HG03460 (cell line): ENCODE data around the gene KLF1.

Experiments used
- ATAC-seq: cut with Tn5 transposase; IDR thresholded peaks from one replicate; pipeline ENCODE4 v1.9.1; 2021; ENCODE audit not compliant: unreplicated experiment

The KLF1 gene

DNA sequence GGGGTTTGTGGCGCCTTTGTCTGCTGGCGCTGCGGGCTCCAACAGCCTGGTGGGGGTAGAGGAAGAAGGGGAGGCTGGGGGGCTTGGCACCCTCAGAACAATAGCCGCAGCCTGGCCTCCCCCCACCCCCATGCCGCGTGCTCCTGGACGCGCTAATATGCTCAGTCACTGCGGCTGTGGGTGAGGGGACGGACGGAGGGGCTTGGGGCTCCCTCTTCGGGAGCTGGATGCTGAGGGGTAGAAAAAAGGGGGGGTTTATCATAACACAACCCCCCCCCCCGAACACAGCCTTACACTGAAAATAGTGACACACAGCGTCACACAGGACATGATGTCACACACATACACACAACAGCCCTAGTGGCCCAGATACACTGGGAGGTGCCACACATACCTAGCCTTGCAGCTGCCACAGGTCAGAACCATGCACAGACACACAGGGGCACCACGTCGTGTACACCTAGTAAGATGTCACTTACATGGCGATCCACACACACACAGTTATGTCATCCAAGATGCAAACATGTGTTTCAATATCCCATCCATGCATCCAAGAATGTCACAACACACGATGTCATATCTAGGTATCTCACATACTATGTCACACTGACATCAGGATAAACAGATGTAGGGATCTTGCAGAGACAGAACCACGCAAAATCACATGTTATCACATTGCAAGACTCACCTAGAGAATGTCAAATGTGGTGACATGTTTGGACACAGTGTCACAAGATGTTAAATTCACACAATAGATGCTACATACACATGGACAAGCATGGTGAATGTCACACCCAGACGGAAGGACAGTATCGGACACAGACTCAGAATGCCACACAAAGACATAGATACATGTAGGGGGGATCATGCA lies 47.9 kb downstream of the KLF1 start:
- ATAC-seq, result no peak

DNA sequence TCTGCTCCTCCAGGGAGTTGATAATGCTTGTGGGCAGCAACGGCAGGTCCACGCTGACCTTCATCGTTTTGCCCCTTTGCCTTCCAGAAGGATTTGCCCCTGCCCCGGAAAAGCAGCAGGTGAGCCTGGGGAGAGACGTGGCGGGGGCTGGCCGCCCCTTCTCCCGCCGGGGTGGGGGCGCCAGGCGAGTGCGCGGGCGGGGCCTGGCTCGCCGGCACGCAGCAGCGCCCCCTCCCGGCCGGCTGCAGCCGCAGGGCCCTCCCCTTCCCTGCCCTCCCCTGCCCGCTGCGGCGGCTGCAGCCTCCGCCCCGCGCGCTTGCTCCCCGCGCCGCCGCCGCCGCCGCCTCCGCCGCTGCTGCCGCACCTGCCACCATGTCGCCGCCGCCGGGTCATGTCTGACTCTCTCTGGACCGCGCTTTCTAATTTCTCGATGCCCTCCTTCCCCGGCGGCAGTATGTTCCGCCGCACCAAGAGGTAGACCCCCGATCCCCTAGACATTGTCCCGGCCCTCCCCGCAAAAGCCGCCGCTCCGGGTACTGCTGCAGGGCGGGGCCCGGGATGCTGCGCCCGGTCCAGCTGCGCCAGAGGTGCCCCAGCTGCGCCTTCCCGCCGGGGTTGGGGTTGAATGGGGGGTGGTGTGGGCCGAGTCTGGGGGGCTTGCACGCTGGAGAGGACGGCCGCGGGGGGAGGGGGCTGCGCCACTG lies 48.7 kb downstream of the KLF1 start, which contains the start of gene MAST1:
TSS of gene MAST1 (plus strand) at position 334 of the 704 bp plus-strand sequence. CDS start at position 392, 58 bp downstream.
- ATAC-seq, result no peak

DNA sequence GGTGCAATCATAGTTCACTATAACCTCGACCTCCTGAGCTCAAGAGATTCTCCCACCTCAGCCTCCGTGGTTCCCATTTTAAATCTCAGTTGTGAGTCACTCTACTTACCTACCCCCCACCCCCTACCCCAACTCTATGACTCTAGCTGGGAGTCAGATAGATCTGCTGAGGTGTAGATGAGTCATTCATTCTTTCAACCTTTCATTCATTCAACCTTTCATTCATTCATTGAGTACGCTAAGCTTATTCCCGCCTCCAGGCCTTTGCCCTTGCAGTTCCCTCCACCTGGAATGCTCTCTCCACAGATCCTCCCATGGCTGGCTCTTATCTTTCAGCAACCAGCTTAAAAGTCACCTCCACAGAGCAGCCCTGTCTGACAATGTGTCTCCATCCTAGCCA lies 49.8 kb downstream of the KLF1 start:
- ATAC-seq, result no peak

DNA sequence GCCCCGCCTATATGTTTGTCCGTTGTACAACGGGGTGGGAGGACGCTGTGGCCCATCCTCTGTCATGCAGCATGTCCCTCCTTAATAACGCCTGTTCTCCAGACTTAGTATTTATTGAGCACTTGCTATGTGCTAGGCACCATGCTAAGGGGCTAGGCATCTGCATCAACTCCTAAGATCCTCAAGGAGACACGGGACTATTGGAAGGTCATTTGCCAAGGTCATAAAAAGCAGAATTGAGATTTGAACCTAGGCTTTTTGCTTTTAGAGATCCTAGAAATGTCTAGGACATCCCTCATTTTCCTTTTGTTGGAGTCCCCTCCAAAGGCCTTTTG lies 50.5 kb downstream of the KLF1 start:
- ATAC-seq, result no peak

DNA sequence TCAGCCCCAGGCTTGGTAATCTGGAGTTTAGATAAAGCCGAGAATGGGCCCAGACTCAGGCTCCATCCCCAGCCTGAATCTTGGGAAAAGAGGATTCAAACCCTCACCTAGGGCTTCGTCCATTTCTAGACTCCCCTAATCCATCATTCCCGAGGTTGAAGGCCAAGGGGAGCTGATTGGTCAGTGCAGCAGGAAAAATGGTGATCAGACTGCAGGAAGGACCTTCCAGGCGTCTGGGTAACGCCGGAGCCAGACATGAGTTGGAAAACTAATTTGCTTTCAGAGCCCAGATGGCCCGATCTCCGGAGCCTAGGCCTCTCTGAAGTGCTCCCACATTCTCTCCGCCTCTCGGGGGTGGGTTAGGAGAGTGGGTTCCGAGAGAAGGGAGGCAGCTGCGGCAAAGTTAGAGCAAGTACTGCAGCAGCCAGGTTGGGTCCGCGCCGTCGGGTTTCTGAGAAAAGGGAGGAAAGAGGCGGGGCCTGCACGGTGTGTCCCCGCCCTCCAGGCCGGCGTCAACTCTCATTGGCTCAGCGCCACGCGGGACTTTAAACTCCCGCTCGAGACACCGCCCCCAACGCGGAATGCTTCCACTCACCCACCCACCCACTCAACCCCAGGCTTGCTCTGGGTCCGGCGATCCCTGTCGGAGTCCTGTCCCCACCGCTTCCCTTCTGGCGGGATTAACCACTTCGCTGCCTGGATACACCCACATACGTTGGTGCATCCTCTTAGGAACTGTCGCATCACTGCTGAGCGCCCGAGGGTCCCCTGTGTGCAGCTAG lies 51.8 kb downstream of the KLF1 start:
- ATAC-seq, result no peak

DNA sequence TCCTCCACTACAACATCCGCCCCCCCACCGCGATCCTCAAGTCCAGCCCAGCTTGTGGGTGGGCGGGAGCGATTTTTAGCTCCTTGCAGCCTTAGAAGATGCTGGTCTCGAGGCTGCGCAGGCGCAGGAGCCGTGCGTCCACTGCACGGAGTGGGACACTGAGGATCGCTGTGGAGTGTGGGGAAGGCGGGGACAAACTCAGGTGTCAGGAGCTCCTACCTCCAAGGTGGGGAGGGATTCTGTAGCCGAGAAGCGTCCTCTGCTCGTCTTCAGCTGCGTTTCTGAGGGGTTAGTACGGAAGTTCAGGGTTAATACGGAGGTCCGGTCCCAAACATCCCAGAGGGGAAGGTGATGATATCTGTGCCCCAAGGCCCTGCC lies 52.4 kb downstream of the KLF1 start, which contains the start of gene RTBDN:
TSS of gene RTBDN (minus strand) at position 14 of the 378 bp plus-strand sequence. CDS start 4,600 bp downstream, outside the sequence.
- ATAC-seq, result no peak
